ENCODE data around the gene HNRNPAB. TPM values are rescaled to one million over a fixed set of nuclear protein-coding genes. Genes with fewer than 3 reads are reported as not detected.

The HNRNPAB gene
- total and polyA plus RNA-seq, 2 experiments from 2014 or later: 47.6 to 117 TPM

GRCh38 chr5:178213003-178213461 is 8.7 kb downstream of the HNRNPAB start:
- Histone ChIP-seq H3K79me2 (ENCODE audit: insufficient read depth) (peaks cover 40% of the 10 kb centered on the region), H3K4me1 (ENCODE audit: insufficient read depth) (no peaks in the 10 kb centered on the region), H3K27ac (no peak overlapping the region), H3F3A (ENCODE audit: insufficient read depth) (peaks cover 45% of the 10 kb centered on the region), H3K9ac (no peak overlapping the region), H3K9me3 (ENCODE audit: low read depth) (no peaks in the 10 kb centered on the region), H2AFZ (no peak overlapping the region), H3K9me2 (ENCODE audit: insufficient read depth) (no peaks in the 10 kb centered on the region), H4K20me1 (ENCODE audit: insufficient read depth) (peaks cover under 1% of the 10 kb centered on the region; the same call in 1 of the 2 replicates), H3K27me3 (replicated peaks; ENCODE audit: insufficient read depth) (no peaks in the 10 kb centered on the region), H3K4me3 (no peak overlapping the region), H3K36me3 (ENCODE audit: low read depth) (peaks cover 48% of the 10 kb centered on the region; the same call in 1 of the 2 replicates), H3K4me2 (ENCODE audit: unreplicated experiment) (no peak overlapping the region)
- no peak for DNase-seq
- TF ChIP-seq EZH2 (IDR thresholded peaks at IDR 0.05; ENCODE audit: insufficient read depth, poor library complexity, severe bottlenecking) (no peak), EZH2phosphoT487 (IDR thresholded peaks at IDR 0.05; ENCODE audit: insufficient read depth, low read depth) (no peak)
- 70 to 77% methylated on average over 4 of the region's 4 CpGs for WGBS, 2 experiments (ENCODE audit: low coverage in 1 of 2, low lambda C conversion rate in 2 of 2, missing lambda C conversion rate in 2 of 2)
- in situ Hi-C loops (cut with MboI): no loop called here

GRCh38 chr5:178213748-178214151 is 9.4 kb downstream of the HNRNPAB start:
- Histone ChIP-seq H3K4me2 (ENCODE audit: unreplicated experiment) (no peak overlapping the region), H3K4me3 (no peak overlapping the region), H3K36me3 (ENCODE audit: low read depth) (peaks cover 41% of the 10 kb centered on the region; the same call in 1 of the 2 replicates), H3F3A (ENCODE audit: insufficient read depth) (peaks cover 44% of the 10 kb centered on the region), H3K27me3 (replicated peaks; ENCODE audit: insufficient read depth) (no peaks in the 10 kb centered on the region), H3K9me2 (ENCODE audit: insufficient read depth) (no peaks in the 10 kb centered on the region), H3K27ac (no peak overlapping the region), H3K9me3 (ENCODE audit: low read depth) (no peaks in the 10 kb centered on the region), H4K20me1 (ENCODE audit: insufficient read depth) (no peaks in the 10 kb centered on the region), H3K79me2 (ENCODE audit: insufficient read depth) (peaks cover 38% of the 10 kb centered on the region), H3K4me1 (ENCODE audit: insufficient read depth) (no peaks in the 10 kb centered on the region), H2AFZ (no peak overlapping the region), H3K9ac (no peak overlapping the region)
- TF ChIP-seq EZH2 (IDR thresholded peaks at IDR 0.05; ENCODE audit: insufficient read depth, poor library complexity, severe bottlenecking): no peak
- no peak for TF ChIP-seq EZH2phosphoT487 (IDR thresholded peaks at IDR 0.05; ENCODE audit: insufficient read depth, low read depth)
- in situ Hi-C loops (cut with MboI): no loop called here
- DNase-seq: no peak
- 80 to 85% methylated on average over 8 of the region's 8 CpGs for WGBS, 2 experiments (ENCODE audit: low coverage in 1 of 2, low lambda C conversion rate in 2 of 2, missing lambda C conversion rate in 2 of 2)

- 87 to 88% methylated on average over 6 of the region's 6 CpGs for WGBS, 2 experiments (ENCODE audit: low coverage in 1 of 2, low lambda C conversion rate in 2 of 2, missing lambda C conversion rate in 2 of 2)
- H3K9ac ChIP-seq: no peak overlapping the region
- no peaks in the 10 kb centered on the region for H3K9me2 ChIP-seq (ENCODE audit: insufficient read depth)
- no peaks in the 10 kb centered on the region for H3K4me1 ChIP-seq (ENCODE audit: insufficient read depth)
- H3K9me3 ChIP-seq (ENCODE audit: low read depth): no peaks in the 10 kb centered on the region
- in situ Hi-C loops (cut with MboI): no loop called here
- no peaks in the 10 kb centered on the region for H4K20me1 ChIP-seq (ENCODE audit: insufficient read depth)
- no peaks in the 10 kb centered on the region for H3K27me3 ChIP-seq (replicated peaks; ENCODE audit: insufficient read depth)
- no peak overlapping the region for H2AFZ ChIP-seq
- TF ChIP-seq EZH2 (IDR thresholded peaks at IDR 0.05; ENCODE audit: insufficient read depth, poor library complexity, severe bottlenecking) (no peak), EZH2phosphoT487 (IDR thresholded peaks at IDR 0.05; ENCODE audit: insufficient read depth, low read depth) (no peak)
- peaks cover 45% of the 10 kb centered on the region for H3F3A ChIP-seq (ENCODE audit: insufficient read depth)
- peaks cover 36% of the 10 kb centered on the region; the same call in 1 of the 2 replicates for H3K36me3 ChIP-seq (ENCODE audit: low read depth)
- H3K27ac ChIP-seq: no peak overlapping the region
- H3K79me2 ChIP-seq (ENCODE audit: insufficient read depth): peaks cover 35% of the 10 kb centered on the region
- H3K4me2 ChIP-seq (ENCODE audit: unreplicated experiment): no peak overlapping the region
- no peak overlapping the region for H3K4me3 ChIP-seq
- DNase-seq: no peak
These were observed 9.9 kb downstream of the HNRNPAB start for GRCh38 chr5:178214160-178214803.

GRCh38 chr5:178215280-178216002 is 11.1 kb downstream of the HNRNPAB start:
- Histone ChIP-seq H3K36me3 (ENCODE audit: low read depth) (peaks cover 28% of the 10 kb centered on the region; the same call in 1 of the 2 replicates), H3K9me3 (ENCODE audit: low read depth) (no peaks in the 10 kb centered on the region), H3K9ac (no peak overlapping the region), H4K20me1 (ENCODE audit: insufficient read depth) (no peaks in the 10 kb centered on the region), H3K27me3 (replicated peaks; ENCODE audit: insufficient read depth) (no peaks in the 10 kb centered on the region), H2AFZ (no peak overlapping the region), H3K27ac (no peak overlapping the region), H3K79me2 (ENCODE audit: insufficient read depth) (peaks cover 24% of the 10 kb centered on the region; the same call in 1 of the 2 replicates), H3F3A (ENCODE audit: insufficient read depth) (peaks cover 37% of the 10 kb centered on the region), H3K4me3 (no peak overlapping the region), H3K4me2 (ENCODE audit: unreplicated experiment) (no peak overlapping the region), H3K4me1 (ENCODE audit: insufficient read depth) (no peaks in the 10 kb centered on the region), H3K9me2 (ENCODE audit: insufficient read depth) (no peaks in the 10 kb centered on the region)
- TF ChIP-seq EZH2 (IDR thresholded peaks at IDR 0.05; ENCODE audit: insufficient read depth, poor library complexity, severe bottlenecking) (no peak), EZH2phosphoT487 (IDR thresholded peaks at IDR 0.05; ENCODE audit: insufficient read depth, low read depth) (no peak)
- DNase-seq: no peak
- in situ Hi-C loops (cut with MboI): no loop called here
- WGBS, 2 experiments (ENCODE audit: low coverage in 1 of 2, low lambda C conversion rate in 2 of 2, missing lambda C conversion rate in 2 of 2): 80% methylated on average over 13 of the region's 13 CpGs
